Ascending aorta (tissue), 2 donors: ENCODE results near the gene DOCK9. TPM values are rescaled to one million over a fixed set of nuclear protein-coding genes. Genes with fewer than 3 reads are reported as not detected.

Source experiments
- DNase-seq, 2 donors: peaks; one replicate each; pipeline ENCODE4 v3.0.0-alpha.2; 2019; ENCODE audit warnings: low spot score in 2 of 2
- H3K27ac ChIP-seq, 2 donors: fragments of 200-600 bp; sonication (generic); one replicate each; pipeline ENCODE4 v1.5.1; 2016 to 2017; ENCODE audit warnings: mild to moderate bottlenecking in 1 of 2
- H3K27me3 ChIP-seq: fragments of 200-600 bp; sonication (generic); one replicate; pipeline ENCODE4 v1.5.1; 2017
- H3K36me3 ChIP-seq, 2 donors: fragments of 200-600 bp; sonication (generic); one replicate each; pipeline ENCODE4 v1.5.1; 2016
- H3K4me1 ChIP-seq, 2 donors: fragments of 200-600 bp; sonication (generic); one replicate each; pipeline ENCODE4 v1.5.1; 2016 to 2017; ENCODE audit warnings: mild to moderate bottlenecking in 1 of 2
- H3K4me3 ChIP-seq, 2 donors: fragments of 200-600 bp; sonication (generic); one replicate each; pipeline ENCODE4 v1.5.1; 2016 to 2017; ENCODE audit warnings: mild to moderate bottlenecking in 1 of 2
- H3K9me3 ChIP-seq, 2 donors: fragments of 200-600 bp; sonication (generic); one replicate each; pipeline ENCODE4 v1.5.1; 2016
- CTCF ChIP-seq, 3 experiments: fragments of 200-600 bp in 2 of 3; fragments of 450-650 bp in 1 of 3; sonication (generic) in 2 of 3; IDR thresholded peaks; one replicate each; pipeline ENCODE4 v1.5.1; 2016 to 2019; ENCODE audit warnings: antibody characterized with exemption in 3 of 3, mild to moderate bottlenecking in 1 of 3, moderate library complexity in 1 of 3
- intact Hi-C: fragments of 100-400 bp; cut with DNase I; formaldehyde crosslinking; loops from one replicate; pipeline ENCODE4 v1.15.1; 2023
- total RNA-seq: library from RNA; depleted of rRNA; stranded (reverse); fragments of >200 nt; gene quantifications from one replicate; pipeline ENCODE4 v1.1.0, GENCODE V29; 2016

DOCK9 gene
- total RNA-seq, 1 donor from 2014 or later: 88.2 TPM

DNA sequence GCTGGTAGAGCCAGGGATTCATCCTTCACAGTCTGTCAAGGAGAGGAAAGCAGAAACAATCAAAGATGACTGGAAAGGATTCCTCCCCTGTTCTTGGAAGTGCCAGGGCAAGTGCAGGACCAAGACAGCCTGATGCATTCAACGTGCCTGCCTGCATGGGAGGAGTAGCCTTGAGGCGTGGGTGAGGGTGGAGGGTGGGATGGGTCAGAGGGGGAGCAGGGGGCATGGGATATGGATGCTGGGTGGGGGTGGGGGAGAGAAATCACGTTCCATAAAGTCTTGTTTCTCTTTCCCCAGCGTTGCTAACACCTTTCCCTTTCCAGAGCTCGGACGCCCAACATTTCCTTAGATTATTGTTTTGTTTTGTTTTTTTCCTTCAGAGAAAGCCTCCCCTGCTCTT, 117.4 kb downstream of the DOCK9 start:
- no peak overlapping the region for H3K27ac ChIP-seq
- H3K4me1 ChIP-seq: no peaks in the 10 kb centered on the region
- DNase-seq: no peak
- no peaks in the 10 kb centered on the region for H3K27me3 ChIP-seq
- no peaks in the 10 kb centered on the region for H3K9me3 ChIP-seq
- no peak overlapping the region for H3K4me3 ChIP-seq
- no peak for TF ChIP-seq CTCF (IDR thresholded peaks at IDR 0.05)
- intact Hi-C loops: no loop called here
- H3K36me3 ChIP-seq: peaks cover 22 to 41% of the 10 kb centered on the region in 2 donors

DNA sequence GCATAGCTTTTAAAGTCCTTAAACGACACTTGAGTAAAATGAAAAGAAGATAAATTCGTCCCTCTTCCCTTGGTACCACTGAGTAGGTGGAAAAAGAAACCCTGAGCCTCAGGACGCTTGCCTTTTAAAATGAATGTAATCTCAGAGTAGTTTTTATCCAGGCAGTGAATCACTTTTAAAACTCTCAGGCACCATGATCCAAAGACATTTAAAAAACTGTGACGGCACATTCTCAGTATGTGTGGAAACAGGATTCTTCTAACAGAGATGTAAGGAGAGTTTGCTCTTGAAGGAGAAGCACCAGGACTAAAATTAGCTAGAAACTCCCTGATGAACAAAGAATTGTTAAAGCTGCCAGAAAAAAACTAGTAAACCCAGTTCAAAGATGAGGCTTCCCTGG, 119.7 kb downstream of the DOCK9 start:
- peaks cover 18 to 44% of the 10 kb centered on the region in 2 donors for H3K36me3 ChIP-seq
- H3K4me3 ChIP-seq: no peak overlapping the region
- H3K4me1 ChIP-seq: peaks cover 0 to 4% of the 10 kb centered on the region in 2 donors
- peak overlapping the region; percentile 35 to 36 for H3K27ac ChIP-seq
- no peak for TF ChIP-seq CTCF (IDR thresholded peaks at IDR 0.05)
- DNase-seq: no peak
- H3K9me3 ChIP-seq: no peaks in the 10 kb centered on the region
- intact Hi-C loops: no loop called here
- H3K27me3 ChIP-seq: no peaks in the 10 kb centered on the region

- intact Hi-C loops: no loop called here
- H3K4me3 ChIP-seq: no peak overlapping the region
- no peak for TF ChIP-seq CTCF (IDR thresholded peaks at IDR 0.05)
- H3K36me3 ChIP-seq: peaks cover 8 to 32% of the 10 kb centered on the region in 2 donors
- no peaks in the 10 kb centered on the region for H3K27me3 ChIP-seq
- peak overlapping the region in 1 of 2 donors; percentile 36 for H3K27ac ChIP-seq
- H3K4me1 ChIP-seq: peaks cover 0 to 4% of the 10 kb centered on the region in 2 donors
- no peak for DNase-seq
- H3K9me3 ChIP-seq: no peaks in the 10 kb centered on the region
Observed at GRCh38 chr13:98856983-98857382, 120.9 kb downstream of the DOCK9 start.

DNA sequence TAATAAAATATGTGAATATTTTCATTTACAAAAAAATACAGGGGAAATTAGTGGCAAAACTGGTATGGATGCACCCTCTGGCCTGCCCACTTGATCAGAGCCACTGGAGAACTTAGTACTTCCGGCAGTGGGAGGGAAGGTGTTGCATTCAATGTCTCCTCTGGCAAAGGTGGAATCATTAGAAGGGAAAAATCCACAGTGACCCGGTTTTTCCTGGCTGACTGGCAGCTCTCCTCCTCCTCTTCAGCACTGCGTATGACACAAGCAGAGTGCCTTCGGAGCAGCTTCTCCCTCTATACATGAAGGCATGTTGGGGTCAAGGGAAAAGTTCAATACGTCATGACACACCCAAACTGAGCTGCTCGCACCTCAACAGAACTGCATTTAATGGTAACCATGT, 123.4 kb downstream of the DOCK9 start:
- H3K27me3 ChIP-seq: no peaks in the 10 kb centered on the region
- DNase-seq: no peak

GRCh38 chr13:98853771-98854221, 124.1 kb downstream of the DOCK9 start:
- Histone ChIP-seq H3K36me3 (peaks cover 0 to 8% of the 10 kb centered on the region in 2 donors), H3K27ac (peak overlapping the region; percentile 3 to 59), H3K4me3 (no peak overlapping the region), H3K4me1 (peaks cover 0 to 4% of the 10 kb centered on the region in 2 donors), H3K9me3 (no peaks in the 10 kb centered on the region), H3K27me3 (no peaks in the 10 kb centered on the region)
- no peak for TF ChIP-seq CTCF (IDR thresholded peaks at IDR 0.05)
- peak in 1 of 2 donors; percentile 69 for DNase-seq
- intact Hi-C loops: no loop called here

More for the DNA sequence above, 123.4 kb downstream of the DOCK9 start:
- peaks cover 0 to 8% of the 10 kb centered on the region in 2 donors for H3K36me3 ChIP-seq
- intact Hi-C loops: no loop called here
- H3K9me3 ChIP-seq: no peaks in the 10 kb centered on the region
- no peak overlapping the region for H3K27ac ChIP-seq
- peaks cover 0 to 4% of the 10 kb centered on the region in 2 donors for H3K4me1 ChIP-seq
- no peak overlapping the region for H3K4me3 ChIP-seq
- no peak for TF ChIP-seq CTCF (IDR thresholded peaks at IDR 0.05)

GRCh38 chr13:98851276-98851675, 126.6 kb downstream of the DOCK9 start:
- Histone ChIP-seq H3K4me3 (no peak overlapping the region), H3K4me1 (peaks cover 0 to 4% of the 10 kb centered on the region in 2 donors), H3K27ac (no peak overlapping the region), H3K9me3 (no peaks in the 10 kb centered on the region), H3K27me3 (no peaks in the 10 kb centered on the region), H3K36me3 (peaks cover 0 to 13% of the 10 kb centered on the region in 2 donors)
- intact Hi-C loops: no loop called here
- DNase-seq: no peak
- no peak for TF ChIP-seq CTCF (IDR thresholded peaks at IDR 0.05)
